H9 (cell line): Measurements from ENCODE around the gene PPP1R9A. TPM values are rescaled to one million over a fixed set of nuclear protein-coding genes. Genes with fewer than 3 reads are reported as not detected.

Experiments
- DNase-seq: peaks from one replicate; pipeline ENCODE4 v3.0.0-alpha.2; 2017
- H2AFZ ChIP-seq: one replicate; pipeline ENCODE4 v1.6.1; 2013; ENCODE audit warnings: mild to moderate bottlenecking, low read length, control low read depth, moderate library complexity
- H2AK5ac ChIP-seq: 2 replicates; pipeline ENCODE4 v1.6.1; 2013; ENCODE audit warnings: low read length, control low read depth, mixed read lengths; ENCODE audit not compliant: insufficient read length
- H2BK120ac ChIP-seq: one replicate; pipeline ENCODE4 v1.6.1; 2013; ENCODE audit warnings: low read depth, mild to moderate bottlenecking, low read length, control low read depth, inconsistent platforms; ENCODE audit not compliant: poor library complexity, severe bottlenecking
- H2BK12ac ChIP-seq: 2 replicates; pipeline ENCODE4 v1.6.1; 2013; ENCODE audit warnings: low read length, control low read depth, mixed read lengths, low read depth; ENCODE audit not compliant: insufficient read length
- H2BK15ac ChIP-seq: 2 replicates; pipeline ENCODE4 v1.6.1; 2013; ENCODE audit warnings: low read depth, low read length, control low read depth
- H2BK20ac ChIP-seq: one replicate; pipeline ENCODE4 v1.6.1; 2013; ENCODE audit warnings: low read depth, mild to moderate bottlenecking, low read length, control low read depth, inconsistent platforms; ENCODE audit not compliant: poor library complexity, severe bottlenecking
- H2BK5ac ChIP-seq: 2 replicates; pipeline ENCODE4 v1.6.1; 2013; ENCODE audit warnings: low read length, control low read depth, mixed read lengths; ENCODE audit not compliant: insufficient read length
- H3K14ac ChIP-seq: 2 replicates; pipeline ENCODE4 v1.6.1; 2013; ENCODE audit warnings: low read length, control low read depth; ENCODE audit not compliant: insufficient read depth
- H3K18ac ChIP-seq: 2 replicates; pipeline ENCODE4 v1.6.1; 2013; ENCODE audit warnings: low read depth, mild to moderate bottlenecking, mixed read lengths, low read length, control low read depth; ENCODE audit not compliant: insufficient read length
- H3K23ac ChIP-seq: 2 replicates; pipeline ENCODE4 v1.6.1; 2013; ENCODE audit warnings: low read length, control low read depth, mixed read lengths, low read depth; ENCODE audit not compliant: insufficient read length
- H3K23me2 ChIP-seq: 2 replicates; pipeline ENCODE4 v1.6.1; 2013; ENCODE audit warnings: low read depth, mild to moderate bottlenecking, mixed read lengths, low read length, control low read depth; ENCODE audit not compliant: insufficient read length, poor library complexity, severe bottlenecking
- H3K27ac ChIP-seq: 2 replicates; pipeline ENCODE4 v1.5.1; 2013; ENCODE audit warnings: low read length, control low read depth, mixed read lengths, low read depth; ENCODE audit not compliant: insufficient read length
- H3K27me3 ChIP-seq: 2 replicates; pipeline ENCODE4 v1.6.1; 2013; ENCODE audit warnings: low read length, control low read depth, inconsistent platforms; ENCODE audit not compliant: insufficient read depth
- H3K4ac ChIP-seq: 2 replicates; pipeline ENCODE4 v1.6.1; 2013; ENCODE audit warnings: low read depth, mild to moderate bottlenecking, control low read depth, inconsistent platforms, low read length, moderate library complexity
- H3K4me1 ChIP-seq: 2 replicates; pipeline ENCODE4 v1.6.1; 2013; ENCODE audit warnings: low read length, control low read depth, inconsistent platforms; ENCODE audit not compliant: insufficient read depth
- H3K4me2 ChIP-seq: 2 replicates; pipeline ENCODE4 v1.6.1; 2013; ENCODE audit warnings: low read length, control low read depth, mixed read lengths; ENCODE audit not compliant: insufficient read length, insufficient read depth
- H3K56ac ChIP-seq: 2 replicates; pipeline ENCODE4 v1.6.1; 2013; ENCODE audit warnings: low read depth, mild to moderate bottlenecking, mixed read lengths, low read length, control low read depth; ENCODE audit not compliant: insufficient read length
- H3K79me1 ChIP-seq: 2 replicates; pipeline ENCODE4 v1.6.1; 2013; ENCODE audit warnings: low read depth, mild to moderate bottlenecking, moderate library complexity, low read length, control low read depth, inconsistent platforms; ENCODE audit not compliant: insufficient read depth, poor library complexity, severe bottlenecking
- H3K79me2 ChIP-seq: 2 replicates; pipeline ENCODE4 v1.6.1; 2013; ENCODE audit warnings: low read length, control low read depth, inconsistent platforms; ENCODE audit not compliant: insufficient read depth
- H3K9ac ChIP-seq: 2 replicates; pipeline ENCODE4 v1.6.1; 2013; ENCODE audit warnings: low read length, control low read depth, mixed read lengths; ENCODE audit not compliant: insufficient read length; ENCODE audit errors: extremely low read depth
- H3K9me3 ChIP-seq: one replicate; pipeline ENCODE4 v1.6.1; 2013; ENCODE audit warnings: low read depth, low read length, inconsistent platforms; ENCODE audit not compliant: control insufficient read depth
- H3T11ph ChIP-seq: one replicate; pipeline ENCODE4 v1.6.1; 2013; ENCODE audit warnings: mild to moderate bottlenecking, low read length, control low read depth, inconsistent platforms
- H4K20me1 ChIP-seq: one replicate; pipeline ENCODE4 v1.6.1; 2013; ENCODE audit not compliant: control insufficient read depth, insufficient read length, insufficient read depth
- H4K5ac ChIP-seq: 2 replicates; pipeline ENCODE4 v1.6.1; 2013; ENCODE audit warnings: low read depth, mild to moderate bottlenecking, mixed read lengths, low read length, control low read depth; ENCODE audit not compliant: insufficient read length
- H4K8ac ChIP-seq: replicated peaks from 2 replicates; pipeline ENCODE4 v1.6.1; 2013; ENCODE audit warnings: low read length, control low read depth, mixed read lengths, low read depth; ENCODE audit not compliant: insufficient read length
- H4K91ac ChIP-seq: 2 replicates; pipeline ENCODE4 v1.6.1; 2013; ENCODE audit warnings: low read depth, mild to moderate bottlenecking, moderate library complexity, mixed read lengths, low read length, control low read depth; ENCODE audit not compliant: insufficient read length
- H3K27ac Mint-ChIP-seq, 3 experiments: 2 replicates in 2 of 3; 3 replicates in 1 of 3; pipeline ENCODE4 v1.8.0; 2020 to 2021; ENCODE audit warnings: mixed read lengths in 3 of 3, mild to moderate bottlenecking in 1 of 3, moderate library complexity in 1 of 3
- H3K27me3 Mint-ChIP-seq: 2 replicates; pipeline ENCODE4 v1.8.0; 2021; ENCODE audit warnings: low read depth, mild to moderate bottlenecking, moderate library complexity, mixed read lengths
- H3K36me3 Mint-ChIP-seq, 3 experiments: 2 replicates in 2 of 3; 3 replicates in 1 of 3; pipeline ENCODE4 v1.8.0; 2020 to 2021; ENCODE audit warnings: low read depth in 3 of 3, mixed read lengths in 3 of 3; ENCODE audit not compliant: insufficient read depth in 1 of 3
- H3K4me1 Mint-ChIP-seq, 2 experiments: 2 replicates each; pipeline ENCODE4 v1.8.0; 2020; ENCODE audit warnings: mixed read lengths in 2 of 2
- H3K4me3 Mint-ChIP-seq, 2 experiments: 2 replicates in 1 of 2; 3 replicates in 1 of 2; pipeline ENCODE4 v1.8.0; 2020 to 2021; ENCODE audit warnings: mild to moderate bottlenecking in 2 of 2, mixed read lengths in 2 of 2, moderate library complexity in 1 of 2
- H3K9me3 Mint-ChIP-seq, 2 experiments: 2 replicates in 1 of 2; 3 replicates in 1 of 2; pipeline ENCODE4 v1.8.0; 2020; ENCODE audit warnings: mild to moderate bottlenecking in 2 of 2, mixed read lengths in 2 of 2, moderate library complexity in 1 of 2
- WGBS: extraction: QIAGEN DNeasy Blood & Tissue Kit; methylation state at CpG from one replicate; pipeline ENCODE4 v1.1.7; 2013; ENCODE audit warnings: missing lambda C conversion rate, low lambda C conversion rate, mixed read lengths; ENCODE audit not compliant: insufficient read length; ENCODE audit errors: extremely low coverage; 5-methylcytosine and 5-hydroxymethylcytosine counted together
- total RNA-seq: library from RNA; stranded (reverse); gene quantifications from 2 replicates; pipeline ENCODE4 v1.2.1, GENCODE V29; 2021
- TF ChIP-seq, protein P1 (sequence below): fragments of 200-600 bp; sonication (generic); conservative IDR thresholded peaks from 3 replicates; pipeline ENCODE4 v1.8.0; 2021; ENCODE audit warnings: antibody characterized with exemption, mild to moderate bottlenecking

PPP1R9A gene
- total RNA-seq, 1 experiment from 2014 or later, result 17.0 TPM

DNA sequence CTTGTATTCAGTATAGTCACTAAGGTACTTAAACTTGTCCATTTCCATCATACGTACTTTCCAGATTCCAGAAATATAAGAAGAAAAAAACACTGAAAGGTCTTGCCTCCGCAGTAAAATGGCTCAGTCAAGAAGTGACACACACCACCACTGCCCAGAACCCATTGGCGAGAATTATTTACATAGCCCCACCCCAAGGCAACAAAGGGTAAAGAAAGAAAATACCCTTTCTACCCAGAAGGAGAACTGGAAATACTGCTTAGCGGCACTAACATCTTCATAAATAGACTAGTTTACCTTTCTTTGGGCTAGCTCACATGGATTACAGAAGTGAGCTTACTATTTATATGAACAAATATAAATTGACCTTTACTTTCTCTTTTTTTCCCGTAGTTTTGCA lies 194.0 kb downstream of the PPP1R9A start:
- Histone ChIP-seq H3K27ac (no peak overlapping the region), H3T11ph (no peak overlapping the region), H3K14ac (no peak overlapping the region), H2BK15ac (no peak overlapping the region), H4K8ac (no peak overlapping the region), H3K4me2 (no peak overlapping the region), H3K79me2 (no peaks in the 10 kb centered on the region), H2BK120ac (no peak overlapping the region), H2BK20ac (no peak overlapping the region), H3K23me2 (no peaks in the 10 kb centered on the region), H2AK5ac (no peak overlapping the region), H3K18ac (no peak overlapping the region), H3K9ac (no peak overlapping the region), H3K9me3 (no peaks in the 10 kb centered on the region), H2BK12ac (no peak overlapping the region), H4K5ac (no peak overlapping the region), H3K4me1 (no peaks in the 10 kb centered on the region), H3K27me3 (no peaks in the 10 kb centered on the region), H3K79me1 (no peaks in the 10 kb centered on the region), H3K23ac (no peak overlapping the region), H4K20me1 (no peaks in the 10 kb centered on the region), H4K91ac (no peak overlapping the region), H2BK5ac (no peak overlapping the region), H3K56ac (no peak overlapping the region), H2AFZ (no peak overlapping the region), H3K4ac (no peak overlapping the region)
- no CpG with 5 or more reads among the region's 5 CpGs for WGBS
- no peak for DNase-seq
- no peaks in the 10 kb centered on the region for H3K27me3 Mint-ChIP-seq
- TF ChIP-seq, protein P1, sequence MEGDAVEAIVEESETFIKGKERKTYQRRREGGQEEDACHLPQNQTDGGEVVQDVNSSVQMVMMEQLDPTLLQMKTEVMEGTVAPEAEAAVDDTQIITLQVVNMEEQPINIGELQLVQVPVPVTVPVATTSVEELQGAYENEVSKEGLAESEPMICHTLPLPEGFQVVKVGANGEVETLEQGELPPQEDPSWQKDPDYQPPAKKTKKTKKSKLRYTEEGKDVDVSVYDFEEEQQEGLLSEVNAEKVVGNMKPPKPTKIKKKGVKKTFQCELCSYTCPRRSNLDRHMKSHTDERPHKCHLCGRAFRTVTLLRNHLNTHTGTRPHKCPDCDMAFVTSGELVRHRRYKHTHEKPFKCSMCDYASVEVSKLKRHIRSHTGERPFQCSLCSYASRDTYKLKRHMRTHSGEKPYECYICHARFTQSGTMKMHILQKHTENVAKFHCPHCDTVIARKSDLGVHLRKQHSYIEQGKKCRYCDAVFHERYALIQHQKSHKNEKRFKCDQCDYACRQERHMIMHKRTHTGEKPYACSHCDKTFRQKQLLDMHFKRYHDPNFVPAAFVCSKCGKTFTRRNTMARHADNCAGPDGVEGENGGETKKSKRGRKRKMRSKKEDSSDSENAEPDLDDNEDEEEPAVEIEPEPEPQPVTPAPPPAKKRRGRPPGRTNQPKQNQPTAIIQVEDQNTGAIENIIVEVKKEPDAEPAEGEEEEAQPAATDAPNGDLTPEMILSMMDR, result no peak
- H3K4me3 Mint-ChIP-seq, result no peak overlapping the region
- H3K9me3 Mint-ChIP-seq, result no peaks in the 10 kb centered on the region
- H3K27ac Mint-ChIP-seq, result no peak overlapping the region
- H3K4me1 Mint-ChIP-seq, result peaks cover 11 to 17% of the 10 kb centered on the region in 2 experiments
- no peaks in the 10 kb centered on the region; a peak in 2 of 7 replicates for H3K36me3 Mint-ChIP-seq
